Skeletal muscle tissue (tissue), 4 donors: ENCODE results near the gene NOTUM. TPM values are rescaled to one million over a fixed set of nuclear protein-coding genes. Genes with fewer than 3 reads are reported as not detected.
A peak's percentile ranks its signal among the peaks of the same experiment; 100 is the strongest.

Experiments used
- H3K27ac ChIP-seq: one replicate; pipeline ENCODE4 v1.7.0; 2013; ENCODE audit warnings: mild to moderate bottlenecking, low read depth, low read length, inconsistent platforms
- H3K27me3 ChIP-seq, 3 donors: one replicate each; pipeline ENCODE4 v1.7.0; 2013; ENCODE audit warnings: low read length in 3 of 3; ENCODE audit not compliant: control insufficient read depth in 3 of 3, insufficient read depth in 3 of 3
- H3K36me3 ChIP-seq, 3 donors: one replicate each; pipeline ENCODE4 v1.7.0; 2013; ENCODE audit warnings: low read length in 3 of 3; ENCODE audit not compliant: control insufficient read depth in 3 of 3, insufficient read depth in 3 of 3
- H3K4me1 ChIP-seq, 3 donors: one replicate each; pipeline ENCODE4 v1.7.0; 2013; ENCODE audit warnings: low read length in 3 of 3, mild to moderate bottlenecking in 3 of 3; ENCODE audit not compliant: control insufficient read depth in 3 of 3, insufficient read depth in 3 of 3
- H3K4me3 ChIP-seq, 3 donors: one replicate each; pipeline ENCODE4 v1.7.0; 2013; ENCODE audit warnings: low read length in 3 of 3
- H3K9ac ChIP-seq, 3 donors: one replicate each; pipeline ENCODE4 v1.7.0; 2013; ENCODE audit warnings: low read length in 3 of 3, mild to moderate bottlenecking in 3 of 3, moderate library complexity in 2 of 3, low read depth in 1 of 3
- H3K9me3 ChIP-seq, 3 donors: one replicate each; pipeline ENCODE4 v1.7.0; 2013; ENCODE audit warnings: low read length in 3 of 3; ENCODE audit not compliant: control insufficient read depth in 3 of 3
- total RNA-seq: library from RNA; depleted of rRNA; stranded (reverse); fragments of >200 nt; gene quantifications from one replicate; pipeline ENCODE4 v1.2.3, GENCODE V29; 2014
- donor health status: Osteomylitis.

Gene NOTUM
- total RNA-seq, 1 donor from 2014 or later, result 0.52 TPM

DNA sequence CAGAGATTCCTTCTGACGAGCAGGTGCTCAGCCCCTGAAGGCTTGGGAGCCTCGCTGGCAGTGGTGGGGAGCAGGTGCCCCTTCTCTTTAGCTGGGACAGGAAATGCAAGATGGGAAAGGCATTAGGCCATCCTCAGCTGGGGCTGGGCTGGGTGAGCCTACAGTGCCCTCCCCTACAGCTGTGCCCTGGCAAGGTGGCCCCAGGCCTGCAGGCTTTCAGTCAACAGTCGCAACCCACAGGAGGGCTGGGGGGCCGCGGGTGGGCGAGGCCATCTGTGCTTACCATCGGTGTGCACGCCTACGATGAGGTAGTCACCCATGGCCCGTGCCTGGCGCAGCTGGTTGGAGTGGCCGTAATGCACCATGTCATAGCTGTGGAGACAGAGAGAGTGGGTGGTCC lies 51.8 kb downstream of the NOTUM start:
- Histone ChIP-seq H3K36me3 (peaks cover 21 to 40% (median 30%) of the 10 kb centered on the region in 3 donors), H3K9me3 (no peaks in the 10 kb centered on the region), H3K27ac (no peak overlapping the region), H3K27me3 (no peaks in the 10 kb centered on the region), H3K9ac (peak overlapping the region in 1 of 3 donors; percentile 8), H3K4me3 (no peak overlapping the region), H3K4me1 (peaks cover 22 to 44% (median 25%) of the 10 kb centered on the region in 3 donors)

DNA sequence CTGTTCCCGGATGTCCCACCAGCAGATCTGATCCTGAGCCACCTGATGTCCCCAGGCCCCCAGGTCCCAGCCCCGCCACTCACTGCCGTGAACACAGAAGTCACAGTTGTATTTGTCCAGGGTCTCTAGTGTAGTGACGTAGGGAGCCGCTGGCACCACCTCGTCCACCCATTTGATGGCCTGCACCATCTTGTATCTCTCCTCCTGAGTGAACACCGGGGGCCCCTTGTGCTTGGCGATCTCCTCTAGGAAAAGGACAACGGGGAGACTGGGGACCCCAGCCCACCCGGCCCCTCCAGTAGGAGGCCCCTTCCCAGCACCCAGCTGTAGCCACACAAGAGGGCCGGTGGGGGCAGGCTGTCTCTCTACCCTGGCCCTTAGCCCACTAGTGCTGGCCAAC lies 52.2 kb downstream of the NOTUM start:
- no peaks in the 10 kb centered on the region for H3K9me3 ChIP-seq
- peaks cover 22 to 44% (median 25%) of the 10 kb centered on the region in 3 donors for H3K4me1 ChIP-seq
- no peak overlapping the region for H3K4me3 ChIP-seq
- no peaks in the 10 kb centered on the region for H3K27me3 ChIP-seq
- H3K27ac ChIP-seq, result no peak overlapping the region
- peaks cover 21 to 40% (median 27%) of the 10 kb centered on the region in 3 donors for H3K36me3 ChIP-seq
- peak overlapping the region in 1 of 3 donors; percentile 16 for H3K9ac ChIP-seq

DNA sequence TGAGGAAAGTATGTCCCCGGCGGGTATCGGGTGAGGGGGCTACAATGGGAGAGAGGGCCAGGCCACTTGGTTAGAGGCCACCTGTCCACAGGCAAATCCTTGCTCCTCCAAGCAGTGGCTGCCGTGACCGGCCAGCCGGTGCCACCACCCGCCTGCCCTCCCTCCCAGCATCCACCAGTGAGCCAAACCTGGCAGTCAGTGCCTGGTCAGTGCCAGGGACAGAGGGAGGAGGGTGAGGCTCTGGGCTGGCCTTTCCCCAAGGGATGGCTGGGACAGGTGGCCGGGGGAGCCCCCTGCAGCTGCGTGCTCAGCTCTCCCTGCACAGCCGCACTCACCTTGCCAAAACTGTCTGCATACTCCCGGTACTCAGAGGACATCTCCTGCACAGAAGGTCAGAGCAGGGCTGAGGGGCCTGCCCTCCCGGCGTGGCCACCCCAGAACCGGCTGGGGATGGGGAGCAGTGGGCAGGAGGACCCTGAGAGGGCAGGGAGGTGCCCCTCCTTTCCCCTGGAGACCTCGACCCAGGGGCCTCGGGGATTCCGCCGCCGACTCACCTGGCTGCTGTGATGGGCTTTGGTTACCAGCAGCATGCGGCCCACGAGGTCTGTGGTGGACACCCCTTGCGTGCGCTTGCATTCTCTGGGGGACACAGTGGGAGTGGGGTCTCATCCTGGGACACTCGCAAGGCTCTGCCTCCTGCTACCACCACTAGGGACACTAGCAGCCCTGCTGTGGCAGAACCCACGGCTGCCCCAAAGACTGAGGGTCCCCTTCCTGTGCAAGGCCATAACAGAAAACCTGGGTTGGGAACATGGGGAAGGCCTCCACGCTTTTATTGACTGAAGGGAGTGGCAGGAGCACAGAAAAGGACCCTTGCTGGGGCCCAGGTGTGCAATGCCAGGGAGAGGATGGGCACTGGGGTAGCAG lies 53.5 kb downstream of the NOTUM start:
- Histone ChIP-seq H3K36me3 (peaks cover 9 to 29% (median 14%) of the 10 kb centered on the region in 3 donors), H3K27ac (peak overlapping the region; percentile 44), H3K27me3 (no peaks in the 10 kb centered on the region)

DNA sequence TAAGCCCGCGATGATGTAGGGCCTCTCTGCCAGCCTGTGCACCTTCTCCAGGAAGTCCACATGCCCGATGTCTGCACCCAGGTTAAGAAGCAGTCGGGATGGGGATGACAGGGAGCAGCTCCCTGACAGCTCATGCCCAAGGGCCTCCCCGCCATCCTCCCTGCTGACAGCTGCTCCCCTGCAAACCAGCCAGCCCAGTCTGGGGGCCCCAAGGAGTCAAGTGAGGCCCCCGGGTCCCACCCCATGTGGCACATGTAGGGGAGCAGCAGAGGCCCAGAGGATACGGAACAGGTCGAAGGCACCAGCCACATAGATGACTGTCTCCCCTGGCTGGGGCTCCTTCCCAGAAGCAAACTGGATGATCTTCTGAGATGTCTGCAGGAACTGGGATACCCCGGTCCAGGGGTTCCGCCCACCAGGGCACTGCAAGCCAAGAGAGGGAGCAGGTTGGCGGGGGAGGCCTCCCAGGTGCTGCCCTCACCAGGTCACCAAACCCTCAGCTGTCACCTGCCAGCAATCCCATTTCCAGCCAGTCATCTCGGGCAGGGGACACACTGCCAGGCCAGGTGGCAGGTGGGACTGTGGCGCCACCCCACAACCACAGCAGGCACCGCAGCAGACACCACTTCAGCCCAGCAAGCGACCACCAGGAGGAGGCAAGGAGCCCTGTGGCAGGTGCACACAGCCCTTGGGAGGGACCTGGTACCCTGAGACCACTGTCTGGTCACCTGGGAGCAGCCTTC lies 54.3 kb downstream of the NOTUM start:
- peak overlapping the region; percentile 44 for H3K27ac ChIP-seq
- no peaks in the 10 kb centered on the region for H3K27me3 ChIP-seq
- H3K9ac ChIP-seq, result peak overlapping the region in 1 of 3 donors; percentile 54
- H3K4me1 ChIP-seq, result peaks cover 22 to 43% (median 30%) of the 10 kb centered on the region in 3 donors
- H3K9me3 ChIP-seq, result no peaks in the 10 kb centered on the region
- H3K4me3 ChIP-seq, result peak overlapping the region in 1 of 3 donors; percentile 26
- H3K36me3 ChIP-seq, result peaks cover 4 to 25% (median 8%) of the 10 kb centered on the region in 3 donors

More for the DNA sequence above, 53.5 kb downstream of the NOTUM start:
- H3K9ac ChIP-seq, result peak overlapping the region in 1 of 3 donors; percentile 54
- no peaks in the 10 kb centered on the region for H3K9me3 ChIP-seq
- peak overlapping the region in 1 of 3 donors; percentile 26 for H3K4me3 ChIP-seq
- peaks cover 22 to 44% (median 27%) of the 10 kb centered on the region in 3 donors for H3K4me1 ChIP-seq

DNA sequence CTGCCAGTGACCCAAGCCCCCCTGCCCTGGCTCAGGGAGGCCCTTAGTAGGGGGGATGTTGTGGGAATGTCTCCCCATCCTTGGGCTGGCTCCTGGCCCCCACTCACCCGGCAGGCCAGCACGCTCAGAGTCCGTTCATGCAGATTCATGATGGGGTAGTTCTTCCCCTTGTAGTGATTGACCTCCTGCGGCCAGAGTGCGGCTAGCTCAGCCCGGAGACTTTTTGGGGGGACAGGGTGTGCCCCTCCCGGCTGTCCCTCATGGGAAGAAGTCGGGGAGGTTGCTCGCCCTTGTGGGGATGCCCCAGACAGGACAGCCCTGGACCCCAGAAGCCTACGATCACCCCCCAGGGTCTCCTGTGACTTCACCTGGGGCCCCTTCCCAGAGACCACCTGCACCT lies 55.0 kb downstream of the NOTUM start:
- Histone ChIP-seq H3K27ac (no peak overlapping the region), H3K27me3 (peaks cover 0 to 2% (median 0%) of the 10 kb centered on the region in 3 donors), H3K9me3 (no peaks in the 10 kb centered on the region), H3K4me3 (no peak overlapping the region), H3K9ac (no peak overlapping the region), H3K4me1 (peaks cover 25 to 44% (median 33%) of the 10 kb centered on the region in 3 donors), H3K36me3 (peaks cover 4 to 25% (median 8%) of the 10 kb centered on the region in 3 donors)

DNA sequence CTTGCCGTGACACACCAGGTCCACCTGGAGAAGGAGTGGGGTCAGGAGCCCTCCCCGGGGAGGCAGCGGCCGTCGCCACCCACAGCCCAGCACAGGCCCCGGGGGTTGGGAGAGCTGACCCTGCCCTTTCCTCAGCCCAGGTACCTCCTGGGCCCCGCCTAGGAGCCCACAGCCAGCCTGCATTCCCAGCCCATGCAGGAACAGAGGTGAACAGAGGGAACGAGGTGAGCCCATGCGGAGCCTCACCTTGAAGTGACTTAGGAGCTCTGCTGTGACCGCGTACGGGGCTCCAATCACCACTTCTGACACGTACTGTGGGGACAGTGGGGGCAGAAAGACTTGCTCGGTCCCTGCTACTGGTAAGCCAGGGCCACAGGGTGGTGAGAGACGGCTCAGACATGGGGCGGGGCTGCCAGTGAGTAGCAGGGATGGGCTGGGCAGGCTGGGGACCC lies 55.5 kb downstream of the NOTUM start:
- Histone ChIP-seq H3K27ac (no peak overlapping the region), H3K9ac (no peak overlapping the region), H3K9me3 (no peaks in the 10 kb centered on the region), H3K36me3 (peaks cover 5 to 27% (median 10%) of the 10 kb centered on the region in 3 donors), H3K27me3 (peaks cover 0 to 2% (median 0%) of the 10 kb centered on the region in 3 donors), H3K4me3 (no peak overlapping the region), H3K4me1 (peaks cover 20 to 38% (median 29%) of the 10 kb centered on the region in 3 donors)

DNA sequence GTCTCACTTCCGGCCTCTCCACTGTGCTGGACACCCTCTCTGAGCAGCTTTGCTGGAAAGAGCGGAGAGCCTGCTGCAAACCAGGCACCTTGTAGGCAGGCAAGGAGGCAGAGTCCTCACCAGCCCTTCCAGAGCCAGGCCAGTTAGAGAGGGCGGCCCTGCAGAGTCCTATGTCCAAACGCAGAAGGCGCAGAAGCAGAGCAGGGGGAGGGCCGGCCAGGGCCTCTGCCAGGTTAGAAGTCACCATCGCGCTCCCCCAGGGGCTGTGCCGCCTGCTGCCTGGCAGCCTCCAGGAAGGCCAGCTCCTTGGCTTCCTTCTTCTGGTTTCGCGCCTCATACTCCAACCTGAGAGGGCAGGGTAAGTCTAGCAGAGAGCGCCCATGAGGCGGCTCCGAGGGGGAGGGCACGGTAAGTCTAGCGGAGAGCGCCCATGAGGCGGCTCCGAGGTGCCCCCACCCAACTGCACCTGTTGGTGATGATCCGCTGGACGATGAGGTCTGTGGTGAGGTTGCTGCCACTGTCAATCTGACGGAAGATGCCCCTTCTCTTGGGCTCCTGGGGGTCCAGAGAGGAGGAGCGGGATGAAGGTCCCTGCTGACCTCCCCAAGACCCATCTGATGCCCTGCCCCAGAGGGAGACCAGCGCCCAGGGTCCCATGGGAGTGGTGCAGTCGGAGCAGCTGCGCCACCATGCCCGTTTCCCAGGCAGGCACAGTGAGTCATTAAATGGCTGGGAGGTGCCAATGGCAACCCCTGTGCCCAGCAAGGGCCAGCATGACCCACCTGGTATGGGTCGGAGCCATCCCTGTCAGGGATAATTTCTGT lies 56.2 kb downstream of the NOTUM start:
- peaks cover 11 to 33% (median 16%) of the 10 kb centered on the region in 3 donors for H3K36me3 ChIP-seq
- no peak overlapping the region for H3K9ac ChIP-seq
- H3K4me1 ChIP-seq, result peaks cover 14 to 32% (median 24%) of the 10 kb centered on the region in 3 donors
- peaks cover 0 to 2% (median 0%) of the 10 kb centered on the region in 3 donors for H3K27me3 ChIP-seq
- H3K4me3 ChIP-seq, result no peak overlapping the region
- no peaks in the 10 kb centered on the region for H3K9me3 ChIP-seq
- H3K27ac ChIP-seq, result no peak overlapping the region

DNA sequence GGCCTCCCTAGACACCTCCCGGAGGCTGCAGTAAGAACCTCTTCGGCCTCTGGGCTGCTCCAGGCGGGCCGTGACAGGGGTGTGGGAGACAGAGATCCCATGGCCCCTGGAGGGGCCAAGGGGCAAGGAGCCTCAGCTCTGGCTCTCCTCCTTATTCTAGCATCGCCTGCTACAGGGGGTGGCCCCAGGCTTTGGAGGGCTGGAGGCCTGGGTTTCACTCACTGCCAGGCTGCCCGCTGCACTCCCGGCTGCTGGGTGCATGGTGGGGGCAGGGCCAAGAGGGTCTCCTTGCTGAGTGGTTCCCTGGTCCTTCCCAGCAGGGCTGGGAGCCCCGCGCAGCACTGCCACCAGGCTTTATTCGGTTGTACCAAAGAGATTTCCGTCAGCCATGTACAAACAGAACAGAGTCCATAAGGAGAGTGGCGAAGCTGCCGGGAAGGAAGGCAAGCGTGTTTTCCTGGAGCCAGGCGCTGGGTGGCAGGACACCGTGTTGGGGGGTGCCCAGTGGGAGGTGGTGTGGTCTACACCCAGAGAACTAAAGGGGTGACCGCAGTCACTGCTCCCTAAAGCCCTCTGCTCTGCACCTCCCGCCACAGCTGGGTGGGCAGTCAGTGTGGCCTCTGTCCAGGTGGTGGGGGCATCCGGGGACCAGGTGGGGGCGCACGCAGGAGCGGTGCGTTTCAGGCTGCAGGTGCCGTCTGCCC lies 56.9 kb downstream of the NOTUM start:
- Histone ChIP-seq H3K27ac (no peak overlapping the region), H3K27me3 (peaks cover 0 to 2% (median 0%) of the 10 kb centered on the region in 3 donors), H3K4me1 (peaks cover 14 to 26% (median 24%) of the 10 kb centered on the region in 3 donors), H3K9ac (no peak overlapping the region), H3K36me3 (peaks cover 17 to 39% (median 24%) of the 10 kb centered on the region in 3 donors), H3K4me3 (no peak overlapping the region), H3K9me3 (no peaks in the 10 kb centered on the region)
